ENCODE results near the gene IQSEC1. TPM values are rescaled to one million over a fixed set of nuclear protein-coding genes. Genes with fewer than 3 reads are reported as not detected.

Gene IQSEC1
- total and polyA plus RNA-seq, 2 donors (not counting 3 experiments of a cell fraction or from before 2014, with no cell fraction given), result 5.2 to 18.0 TPM

DNA sequence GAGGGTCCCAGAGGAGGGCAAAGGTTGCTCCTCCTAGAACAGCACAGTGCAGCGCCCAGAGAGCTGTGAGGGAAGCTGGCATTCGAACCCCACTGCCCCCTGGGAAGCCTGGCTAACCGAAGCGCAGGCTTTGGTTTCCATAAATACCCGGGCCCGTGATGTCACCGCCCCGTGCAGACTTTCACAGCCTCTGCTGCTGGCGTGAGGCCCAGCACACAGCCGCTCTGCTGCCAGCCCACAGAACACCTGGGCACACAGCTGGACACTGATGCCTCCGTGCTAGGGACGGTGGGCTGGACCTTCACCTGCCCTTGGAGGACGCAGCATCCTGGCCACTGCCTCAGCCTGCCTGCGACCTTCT lies 1.0 kb downstream of the IQSEC1 start:
- Histone ChIP-seq H3K4me2 (ENCODE audit: insufficient read depth, low read length) (no peak overlapping the region), H3K4me1 (ENCODE audit: control insufficient read depth, extremely low read depth, insufficient read depth, low read length) (no peaks in the 10 kb centered on the region), H3K9ac (replicated peaks; ENCODE audit: extremely low read depth, insufficient read depth, low read length) (no peak overlapping the region), H2AFZ (ENCODE audit: low read depth, low read length) (no peak overlapping the region), H3K9me1 (replicated peaks; ENCODE audit: control insufficient read depth, extremely low read depth, insufficient read depth, low read length) (no peaks in the 10 kb centered on the region), H3K36me3 (ENCODE audit: control insufficient read depth in 2 of 2, extremely low read depth in 1 of 2, insufficient read depth in 2 of 2, low read length in 2 of 2) (no peaks in the 10 kb centered on the region), H3K79me2 (ENCODE audit: control insufficient read depth, insufficient read depth, low read length) (no peaks in the 10 kb centered on the region), H4K20me1 (replicated peaks; ENCODE audit: control insufficient read depth, extremely low read depth, insufficient read depth, low read length) (no peaks in the 10 kb centered on the region), H3K27me3 (ENCODE audit: control insufficient read depth in 2 of 2, insufficient read depth in 2 of 2, low read length in 2 of 2) (peaks cover 6 to 13% of the 10 kb centered on the region in 2 experiments), H3K27ac (ENCODE audit: insufficient read depth, low read depth, low read length) (no peak overlapping the region), H3K9me3 (replicated peaks; ENCODE audit: control insufficient read depth, insufficient read depth, low read length) (no peaks in the 10 kb centered on the region), H3K4me3 (replicated peaks in 1 of 3; ENCODE audit: insufficient read depth in 1 of 3, low read depth in 1 of 3, low read length in 3 of 3) (no peak overlapping the region)
- intact Hi-C loops (cut with micrococcal nuclease) (no loop called here), dilution Hi-C loops (cut with MboI; ENCODE audit: extremely low pct_ligation_motif_present, low sequenced_read_pairs) (no loop called here)
- CTCF ChIA-PET, result interaction anchor here (5.5 kb wide), 1 partner anchor 19 kb away, joined by 22 read pairs; no protein-coding TSS in a partner anchor
- DNase-seq (ENCODE audit: low read depth, low spot score) (no peak), FAIRE-seq (no peak)
- BruUV-seq (replicated peaks), result no TSS peak
- TF ChIP-seq, protein P1, sequence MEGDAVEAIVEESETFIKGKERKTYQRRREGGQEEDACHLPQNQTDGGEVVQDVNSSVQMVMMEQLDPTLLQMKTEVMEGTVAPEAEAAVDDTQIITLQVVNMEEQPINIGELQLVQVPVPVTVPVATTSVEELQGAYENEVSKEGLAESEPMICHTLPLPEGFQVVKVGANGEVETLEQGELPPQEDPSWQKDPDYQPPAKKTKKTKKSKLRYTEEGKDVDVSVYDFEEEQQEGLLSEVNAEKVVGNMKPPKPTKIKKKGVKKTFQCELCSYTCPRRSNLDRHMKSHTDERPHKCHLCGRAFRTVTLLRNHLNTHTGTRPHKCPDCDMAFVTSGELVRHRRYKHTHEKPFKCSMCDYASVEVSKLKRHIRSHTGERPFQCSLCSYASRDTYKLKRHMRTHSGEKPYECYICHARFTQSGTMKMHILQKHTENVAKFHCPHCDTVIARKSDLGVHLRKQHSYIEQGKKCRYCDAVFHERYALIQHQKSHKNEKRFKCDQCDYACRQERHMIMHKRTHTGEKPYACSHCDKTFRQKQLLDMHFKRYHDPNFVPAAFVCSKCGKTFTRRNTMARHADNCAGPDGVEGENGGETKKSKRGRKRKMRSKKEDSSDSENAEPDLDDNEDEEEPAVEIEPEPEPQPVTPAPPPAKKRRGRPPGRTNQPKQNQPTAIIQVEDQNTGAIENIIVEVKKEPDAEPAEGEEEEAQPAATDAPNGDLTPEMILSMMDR (IDR thresholded peaks at IDR 0.05; ENCODE audit: extremely low read depth in 1 of 2, insufficient read depth in 1 of 2, low read depth in 1 of 2, low read length in 2 of 2), result no peak
- TF ChIP-seq EZH2 (IDR thresholded peaks at IDR 0.05; ENCODE audit: borderline replicate concordance, low read depth, low read length, severe bottlenecking) (no peak), JUN (IDR thresholded peaks at IDR 0.05; ENCODE audit: borderline replicate concordance, insufficient read depth, insufficient read length, low read depth) (no peak), MYC (IDR thresholded peaks at IDR 0.05; ENCODE audit: low read depth, low read length) (no peak), GATA2 (IDR thresholded peaks at IDR 0.05; ENCODE audit: insufficient read depth, insufficient read length, low read depth, low read length) (no peak), FOS (IDR thresholded peaks at IDR 0.05; ENCODE audit: borderline replicate concordance, insufficient read depth, low read length) (no peak), POLR2AphosphoS5 (IDR thresholded peaks at IDR 0.05; ENCODE audit: insufficient read depth, low read depth, low read length) (no peak), POLR2A (IDR thresholded peaks at IDR 0.05; ENCODE audit: low read depth, low read length) (no peak)
- TF ChIP-seq, protein P2, sequence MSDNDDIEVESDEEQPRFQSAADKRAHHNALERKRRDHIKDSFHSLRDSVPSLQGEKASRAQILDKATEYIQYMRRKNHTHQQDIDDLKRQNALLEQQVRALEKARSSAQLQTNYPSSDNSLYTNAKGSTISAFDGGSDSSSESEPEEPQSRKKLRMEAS (IDR thresholded peaks at IDR 0.05; ENCODE audit: insufficient read depth, insufficient read length), result no peak
- POLR2A ChIA-PET, result no interaction called here
